ENCODE measurements around the gene CYBA. TPM values are rescaled to one million over a fixed set of nuclear protein-coding genes. Genes with fewer than 3 reads are reported as not detected.

Gene CYBA
- total RNA-seq, 1 donor from 2014 or later = 51.8 TPM

DNA sequence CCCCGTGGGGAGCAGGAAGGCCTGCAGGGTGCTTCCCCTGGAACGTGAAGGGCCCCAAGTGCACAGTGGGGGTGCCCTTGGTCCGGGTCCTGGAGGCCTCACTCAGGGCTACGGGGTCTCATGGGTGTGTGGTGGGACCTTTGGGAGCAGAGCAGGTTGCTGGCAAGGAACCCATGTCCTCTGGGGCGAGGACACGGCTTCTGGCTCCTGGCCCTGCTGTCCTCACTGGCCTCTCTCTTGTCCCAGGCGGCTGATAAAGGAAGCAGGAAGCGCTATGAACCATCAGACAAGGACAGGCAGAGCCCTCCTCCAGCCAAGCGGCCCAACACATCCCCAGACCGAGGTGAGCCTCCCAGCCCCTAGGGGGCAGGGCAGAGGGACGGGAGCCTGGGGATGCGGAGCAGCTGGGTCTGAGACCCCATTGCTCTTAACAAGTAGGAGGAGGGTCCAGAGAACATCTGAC lies 22.3 kb downstream of the CYBA start:
- Mint-ChIP-seq H3K27me3 (ENCODE audit: unreplicated experiment) (no peaks in the 10 kb centered on the region), H3K4me1 (ENCODE audit: unreplicated experiment) (peaks cover 1% of the 10 kb centered on the region)
- peak; percentile 41 for TF ChIP-seq CTCF (IDR thresholded peaks at IDR 0.05)

DNA sequence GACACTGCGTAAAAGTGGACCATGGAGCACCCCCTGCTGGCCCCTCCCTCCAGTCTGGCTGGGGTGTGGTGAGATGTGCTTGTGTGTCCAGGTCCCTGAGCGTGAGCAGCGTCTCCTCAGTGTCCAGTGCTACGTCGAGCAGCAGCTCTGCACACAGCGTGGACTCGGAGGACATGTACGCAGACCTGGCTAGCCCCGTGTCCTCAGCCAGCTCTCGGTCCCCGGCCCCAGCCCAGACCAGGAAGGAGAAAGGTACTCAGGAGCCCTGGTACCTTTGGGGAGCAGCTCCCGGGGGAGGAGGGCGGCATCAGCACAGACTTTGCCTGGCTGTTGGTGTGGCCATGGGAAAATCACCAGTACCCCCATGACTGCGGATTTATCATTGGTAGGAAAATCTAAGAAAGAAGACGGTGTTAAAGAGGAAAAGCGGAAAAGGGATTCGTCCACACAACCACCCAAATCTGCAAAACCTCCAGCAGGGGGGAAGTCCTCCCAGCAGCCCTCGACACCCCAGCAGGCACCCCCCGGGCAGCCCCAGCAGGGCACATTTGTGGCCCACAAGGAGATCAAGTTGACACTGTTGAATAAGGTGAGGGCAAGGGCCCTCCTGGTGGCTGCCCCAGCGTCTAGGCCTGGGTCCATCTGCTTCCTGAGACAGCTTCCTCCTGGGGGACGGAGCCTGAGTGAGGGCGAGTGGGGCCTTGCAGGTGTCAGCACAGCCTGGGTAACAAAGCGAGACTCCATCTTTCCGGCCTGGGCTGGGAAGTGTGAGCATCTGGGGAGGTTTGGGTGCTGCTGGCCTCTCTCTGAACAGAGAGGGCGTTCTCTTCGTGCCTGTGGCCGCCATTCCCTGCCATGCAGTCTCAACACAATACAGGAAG lies 23.1 kb downstream of the CYBA start:
- DNase-seq (ENCODE audit: extremely low spot score, unreplicated experiment) = no peak
- H3K36me3 Mint-ChIP-seq (ENCODE audit: unreplicated experiment) = peaks cover 29% of the 10 kb centered on the region
- no peaks in the 10 kb centered on the region for H3K4me1 Mint-ChIP-seq (ENCODE audit: unreplicated experiment)
- H3K4me3 Mint-ChIP-seq (ENCODE audit: unreplicated experiment) = no peak overlapping the region
- no peaks in the 10 kb centered on the region for H3K9me3 Mint-ChIP-seq (ENCODE audit: unreplicated experiment)
- no peak overlapping the region for H3K27ac Mint-ChIP-seq (ENCODE audit: unreplicated experiment)
- no peaks in the 10 kb centered on the region for H3K27me3 Mint-ChIP-seq (ENCODE audit: unreplicated experiment)
- no peak for TF ChIP-seq CTCF (IDR thresholded peaks at IDR 0.05)

More for the DNA sequence above, 22.3 kb downstream of the CYBA start:
- Mint-ChIP-seq H3K9me3 (ENCODE audit: unreplicated experiment) (no peaks in the 10 kb centered on the region), H3K36me3 (ENCODE audit: unreplicated experiment) (peaks cover 27% of the 10 kb centered on the region), H3K4me3 (ENCODE audit: unreplicated experiment) (no peak overlapping the region), H3K27ac (ENCODE audit: unreplicated experiment) (no peak overlapping the region)
- no peak for DNase-seq (ENCODE audit: extremely low spot score, unreplicated experiment)

GRCh38 chr16:88626646-88627045 lies 24.2 kb downstream of the CYBA start:
- TF ChIP-seq CTCF (IDR thresholded peaks at IDR 0.05) = no peak
- Mint-ChIP-seq H3K27me3 (ENCODE audit: unreplicated experiment) (no peaks in the 10 kb centered on the region), H3K4me1 (ENCODE audit: unreplicated experiment) (no peaks in the 10 kb centered on the region), H3K9me3 (ENCODE audit: unreplicated experiment) (no peaks in the 10 kb centered on the region), H3K4me3 (ENCODE audit: unreplicated experiment) (no peak overlapping the region), H3K36me3 (ENCODE audit: unreplicated experiment) (peaks cover 25% of the 10 kb centered on the region), H3K27ac (ENCODE audit: unreplicated experiment) (no peak overlapping the region)
- no peak for DNase-seq (ENCODE audit: extremely low spot score, unreplicated experiment)

DNA sequence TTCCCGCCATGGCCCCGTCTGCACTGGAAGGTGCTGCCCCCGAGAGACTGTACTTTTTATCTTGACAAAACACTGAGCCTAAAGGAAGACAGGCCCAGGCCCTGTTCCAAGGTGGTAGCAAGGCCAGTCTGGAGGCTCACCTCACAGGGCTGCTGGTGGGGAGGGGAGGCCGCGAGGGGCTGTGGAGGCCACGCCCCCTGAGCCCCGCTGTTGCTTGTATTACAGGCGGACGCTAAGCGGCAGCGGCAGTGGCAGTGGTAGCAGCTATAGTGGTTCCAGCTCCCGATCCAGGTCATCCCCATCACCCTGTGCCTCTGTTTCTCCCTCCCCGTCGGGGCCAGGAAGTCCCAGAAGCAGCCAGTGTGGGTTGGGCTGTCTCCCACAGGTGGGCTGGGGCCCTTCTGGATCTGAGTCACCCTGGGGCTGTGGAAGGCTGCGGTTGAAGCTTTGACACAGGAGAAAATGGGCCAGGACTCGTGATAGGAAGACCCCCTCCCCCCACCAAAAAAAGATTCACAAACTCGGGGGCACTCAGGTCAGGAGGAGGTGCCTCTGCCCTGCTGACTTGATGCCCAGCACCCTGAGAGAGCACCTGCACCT lies 25.8 kb downstream of the CYBA start:
- no peak for DNase-seq (ENCODE audit: extremely low spot score, unreplicated experiment)
- Mint-ChIP-seq H3K4me3 (ENCODE audit: unreplicated experiment) (no peak overlapping the region), H3K27me3 (ENCODE audit: unreplicated experiment) (no peaks in the 10 kb centered on the region), H3K36me3 (ENCODE audit: unreplicated experiment) (peaks cover 20% of the 10 kb centered on the region), H3K4me1 (ENCODE audit: unreplicated experiment) (no peaks in the 10 kb centered on the region), H3K27ac (ENCODE audit: unreplicated experiment) (no peak overlapping the region), H3K9me3 (ENCODE audit: unreplicated experiment) (no peaks in the 10 kb centered on the region)
- TF ChIP-seq CTCF (IDR thresholded peaks at IDR 0.05) = no peak

- no peak for TF ChIP-seq CTCF (IDR thresholded peaks at IDR 0.05)
- no peak overlapping the region for H3K27ac Mint-ChIP-seq (ENCODE audit: unreplicated experiment)
- DNase-seq (ENCODE audit: extremely low spot score, unreplicated experiment) = no peak
- H3K9me3 Mint-ChIP-seq (ENCODE audit: unreplicated experiment) = no peaks in the 10 kb centered on the region
- no peaks in the 10 kb centered on the region for H3K4me1 Mint-ChIP-seq (ENCODE audit: unreplicated experiment)
- H3K36me3 Mint-ChIP-seq (ENCODE audit: unreplicated experiment) = peaks cover 18% of the 10 kb centered on the region
- H3K4me3 Mint-ChIP-seq (ENCODE audit: unreplicated experiment) = no peak overlapping the region
- H3K27me3 Mint-ChIP-seq (ENCODE audit: unreplicated experiment) = no peaks in the 10 kb centered on the region
Measured at GRCh38 chr16:88624481-88624880, 26.4 kb downstream of the CYBA start.

Data from osteocyte (in vitro differentiated cells).